ENCODE results near the gene BCO1.
"Not testable (repeated sequence)": the region's sequence is repeated elsewhere in the genome, so short reads cannot be mapped to it uniquely, and the experiment has no call there.

BCO1 gene

GRCh38 chr16:81238296-81239011 lies at the start of gene BCO1:
BCO1 (plus strand) TSS chr16:81238689; CDS start chr16:81238909, 220 bp downstream.
- no peak for DNase-seq

GRCh38 chr16:81189100-81189664 lies 49.3 kb upstream of the BCO1 start:
- DNase-seq = no peak

- no peak for DNase-seq
Measured at GRCh38 chr16:81190667-81191066, 47.8 kb upstream of the BCO1 start.

- DNase-seq = no peak
Measured at GRCh38 chr16:81195885-81196534, 42.5 kb upstream of the BCO1 start.

- DNase-seq = no peak
Measured at GRCh38 chr16:81198635-81199034, 39.9 kb upstream of the BCO1 start.

GRCh38 chr16:81201267-81201666 lies 37.2 kb upstream of the BCO1 start:
- DNase-seq = no peak

- no peak for DNase-seq
Measured at GRCh38 chr16:81204798-81205680, 33.5 kb upstream of the BCO1 start.

- DNase-seq = no peak
Measured at GRCh38 chr16:81207076-81207475, 31.4 kb upstream of the BCO1 start.

GRCh38 chr16:81210807-81211206 lies 27.7 kb upstream of the BCO1 start:
- no peak for DNase-seq

- no peak for DNase-seq
Measured at GRCh38 chr16:81212830-81213465, 25.5 kb upstream of the BCO1 start.

- DNase-seq = no peak
Measured at GRCh38 chr16:81214745-81215166, 23.7 kb upstream of the BCO1 start.

- DNase-seq = no peak
Measured at GRCh38 chr16:81216114-81216513, 22.4 kb upstream of the BCO1 start.

- DNase-seq = no peak
Measured at GRCh38 chr16:81216706-81217105, 21.8 kb upstream of the BCO1 start.

- no peak for DNase-seq
Measured at GRCh38 chr16:81219151-81219550, 19.3 kb upstream of the BCO1 start.

- DNase-seq = no peak
Measured at GRCh38 chr16:81220349-81220748, 18.1 kb upstream of the BCO1 start.

- no peak for DNase-seq
Measured at GRCh38 chr16:81221731-81222130, 16.8 kb upstream of the BCO1 start.

- DNase-seq = no peak
Measured at GRCh38 chr16:81224824-81225223, 13.7 kb upstream of the BCO1 start.

GRCh38 chr16:81225697-81226096 lies 12.8 kb upstream of the BCO1 start:
- not testable (repeated sequence) for DNase-seq

GRCh38 chr16:81227785-81228184 lies 10.7 kb upstream of the BCO1 start:
- DNase-seq = no peak

- DNase-seq = no peak
Measured at GRCh38 chr16:81229811-81230210, 8.7 kb upstream of the BCO1 start.

- no peak for DNase-seq
Measured at GRCh38 chr16:81231014-81231413, 7.5 kb upstream of the BCO1 start.

- no peak for DNase-seq
Measured at GRCh38 chr16:81232740-81233367, 5.6 kb upstream of the BCO1 start.

Data from NCI-H187 (cell line).